HL-60 (cell line): ENCODE results near the gene CTDNEP1.

ENCODE experiments used
- DNase-seq, 2 experiments: peaks; one replicate each; pipeline ENCODE4 v3.0.0-alpha.2; 2010 to 2020; ENCODE audit warnings: low read depth in 1 of 2, low spot score in 1 of 2
- H3K27ac ChIP-seq: fragments of 250-450 bp; sonication (Bioruptor Pico); replicated peaks from 2 replicates; pipeline ENCODE4 v1.5.1; 2020; ENCODE audit warnings: mild to moderate bottlenecking, moderate library complexity
- H3K27me3 ChIP-seq: fragments of 250-450 bp; sonication (Bioruptor Pico); 2 replicates; pipeline ENCODE4 v1.5.1; 2021; ENCODE audit warnings: mild to moderate bottlenecking, moderate library complexity; ENCODE audit not compliant: insufficient read depth, poor library complexity, severe bottlenecking
- H3K4me3 ChIP-seq: replicated peaks from 2 replicates; pipeline ENCODE4 v1.5.1; 2011; ENCODE audit warnings: mild to moderate bottlenecking, control low read depth, low read length; ENCODE audit not compliant: insufficient read depth
- GABPA ChIP-seq: IDR thresholded peaks from 2 replicates; pipeline ENCODE4 v1.6.1; 2012; ENCODE audit warnings: low read depth
- POLR2AphosphoS5 ChIP-seq: IDR thresholded peaks from 2 replicates; pipeline ENCODE4 v1.6.1; 2012; ENCODE audit warnings: low read depth
- SPI1 ChIP-seq: IDR thresholded peaks from 2 replicates; pipeline ENCODE4 v1.6.1; 2012; ENCODE audit warnings: low read depth, mild to moderate bottlenecking, borderline replicate concordance
- microRNA-seq: library from miRNA; unstranded; fragments of <30 nt; microRNA quantifications from one replicate; pipeline ENCODE4, GENCODE V29; 2018
- TF ChIP-seq, protein P1 (sequence below): IDR thresholded peaks from one replicate; pipeline ENCODE4 v1.5.1; 2011; ENCODE audit warnings: low read length, control low read depth, inconsistent platforms; ENCODE audit not compliant: insufficient read depth
- TF ChIP-seq, protein P2 (sequence below): IDR thresholded peaks from 2 replicates; pipeline ENCODE4 v1.6.1; 2012; ENCODE audit warnings: low read depth; ENCODE audit not compliant: insufficient replicate concordance

The CTDNEP1 gene

DNA sequence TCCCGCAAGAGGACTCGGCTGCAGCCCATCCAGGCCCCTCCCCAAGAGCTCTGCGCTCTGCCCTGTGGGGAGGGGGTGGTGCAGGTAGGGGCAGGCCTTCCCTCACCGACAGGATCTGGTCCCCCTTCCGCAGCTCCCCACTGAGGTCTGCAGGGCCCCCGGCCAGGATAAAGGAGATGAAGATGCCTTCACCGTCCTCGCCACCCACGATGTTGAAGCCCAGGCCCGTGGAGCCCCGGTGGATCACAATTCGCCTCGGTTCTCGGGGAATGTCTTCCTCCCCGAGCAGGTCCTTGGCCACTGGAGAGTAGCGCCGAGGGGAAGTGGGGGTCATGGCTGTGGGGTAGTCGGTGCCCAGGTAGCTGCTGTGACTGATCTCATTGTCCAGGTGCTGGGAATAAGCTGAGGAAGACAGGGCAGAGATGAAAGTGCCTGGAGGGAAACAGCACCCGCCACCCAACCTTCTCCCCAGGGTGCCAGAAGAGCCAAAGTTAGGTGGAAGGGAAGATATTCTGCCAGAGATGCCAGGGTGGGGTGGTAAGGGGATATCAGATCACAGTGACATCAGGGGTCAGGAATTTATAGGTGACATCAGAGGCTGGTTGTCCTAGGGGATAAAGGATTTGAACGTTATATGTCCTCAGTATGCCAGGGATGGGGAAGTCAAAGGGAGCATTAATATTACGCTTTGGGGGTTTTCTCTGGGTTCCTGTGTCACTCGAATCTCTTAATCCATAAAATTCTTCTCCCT lies 54.7 kb downstream of the CTDNEP1 start:
- no peak overlapping the region for H3K27ac ChIP-seq
- no peaks in the 10 kb centered on the region for H3K27me3 ChIP-seq
- no peak overlapping the region for H3K4me3 ChIP-seq
- DNase-seq, result no peak
- TF ChIP-seq, protein P1, sequence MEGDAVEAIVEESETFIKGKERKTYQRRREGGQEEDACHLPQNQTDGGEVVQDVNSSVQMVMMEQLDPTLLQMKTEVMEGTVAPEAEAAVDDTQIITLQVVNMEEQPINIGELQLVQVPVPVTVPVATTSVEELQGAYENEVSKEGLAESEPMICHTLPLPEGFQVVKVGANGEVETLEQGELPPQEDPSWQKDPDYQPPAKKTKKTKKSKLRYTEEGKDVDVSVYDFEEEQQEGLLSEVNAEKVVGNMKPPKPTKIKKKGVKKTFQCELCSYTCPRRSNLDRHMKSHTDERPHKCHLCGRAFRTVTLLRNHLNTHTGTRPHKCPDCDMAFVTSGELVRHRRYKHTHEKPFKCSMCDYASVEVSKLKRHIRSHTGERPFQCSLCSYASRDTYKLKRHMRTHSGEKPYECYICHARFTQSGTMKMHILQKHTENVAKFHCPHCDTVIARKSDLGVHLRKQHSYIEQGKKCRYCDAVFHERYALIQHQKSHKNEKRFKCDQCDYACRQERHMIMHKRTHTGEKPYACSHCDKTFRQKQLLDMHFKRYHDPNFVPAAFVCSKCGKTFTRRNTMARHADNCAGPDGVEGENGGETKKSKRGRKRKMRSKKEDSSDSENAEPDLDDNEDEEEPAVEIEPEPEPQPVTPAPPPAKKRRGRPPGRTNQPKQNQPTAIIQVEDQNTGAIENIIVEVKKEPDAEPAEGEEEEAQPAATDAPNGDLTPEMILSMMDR, result no peak
- TF ChIP-seq GABPA (no peak), POLR2AphosphoS5 (no peak), SPI1 (no peak)
- TF ChIP-seq, protein P2, sequence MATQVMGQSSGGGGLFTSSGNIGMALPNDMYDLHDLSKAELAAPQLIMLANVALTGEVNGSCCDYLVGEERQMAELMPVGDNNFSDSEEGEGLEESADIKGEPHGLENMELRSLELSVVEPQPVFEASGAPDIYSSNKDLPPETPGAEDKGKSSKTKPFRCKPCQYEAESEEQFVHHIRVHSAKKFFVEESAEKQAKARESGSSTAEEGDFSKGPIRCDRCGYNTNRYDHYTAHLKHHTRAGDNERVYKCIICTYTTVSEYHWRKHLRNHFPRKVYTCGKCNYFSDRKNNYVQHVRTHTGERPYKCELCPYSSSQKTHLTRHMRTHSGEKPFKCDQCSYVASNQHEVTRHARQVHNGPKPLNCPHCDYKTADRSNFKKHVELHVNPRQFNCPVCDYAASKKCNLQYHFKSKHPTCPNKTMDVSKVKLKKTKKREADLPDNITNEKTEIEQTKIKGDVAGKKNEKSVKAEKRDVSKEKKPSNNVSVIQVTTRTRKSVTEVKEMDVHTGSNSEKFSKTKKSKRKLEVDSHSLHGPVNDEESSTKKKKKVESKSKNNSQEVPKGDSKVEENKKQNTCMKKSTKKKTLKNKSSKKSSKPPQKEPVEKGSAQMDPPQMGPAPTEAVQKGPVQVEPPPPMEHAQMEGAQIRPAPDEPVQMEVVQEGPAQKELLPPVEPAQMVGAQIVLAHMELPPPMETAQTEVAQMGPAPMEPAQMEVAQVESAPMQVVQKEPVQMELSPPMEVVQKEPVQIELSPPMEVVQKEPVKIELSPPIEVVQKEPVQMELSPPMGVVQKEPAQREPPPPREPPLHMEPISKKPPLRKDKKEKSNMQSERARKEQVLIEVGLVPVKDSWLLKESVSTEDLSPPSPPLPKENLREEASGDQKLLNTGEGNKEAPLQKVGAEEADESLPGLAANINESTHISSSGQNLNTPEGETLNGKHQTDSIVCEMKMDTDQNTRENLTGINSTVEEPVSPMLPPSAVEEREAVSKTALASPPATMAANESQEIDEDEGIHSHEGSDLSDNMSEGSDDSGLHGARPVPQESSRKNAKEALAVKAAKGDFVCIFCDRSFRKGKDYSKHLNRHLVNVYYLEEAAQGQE, result no peak

DNA sequence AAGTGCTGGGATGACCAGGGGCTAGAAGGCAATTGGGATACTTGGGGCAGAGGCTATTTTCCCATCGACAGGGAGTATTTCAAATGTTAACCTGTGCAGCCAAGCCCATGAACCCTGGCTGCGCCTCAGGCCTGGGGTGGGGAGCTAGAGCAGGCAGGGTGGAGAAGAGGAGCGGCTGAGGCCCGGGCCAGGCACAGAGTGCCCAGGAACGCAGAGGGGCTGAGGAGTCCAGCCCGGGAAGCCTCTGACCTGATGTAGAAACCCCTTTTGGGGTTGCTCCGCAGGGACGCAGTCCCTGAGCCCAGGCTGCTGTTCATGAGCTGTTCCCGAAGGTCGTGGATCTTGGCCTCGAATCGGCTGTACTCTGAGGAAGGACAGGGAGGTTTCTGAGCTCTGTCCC lies 55.6 kb downstream of the CTDNEP1 start:
- H3K4me3 ChIP-seq, result no peak overlapping the region
- TF ChIP-seq, protein P2, result no peak
- no peaks in the 10 kb centered on the region for H3K27me3 ChIP-seq
- H3K27ac ChIP-seq, result no peak overlapping the region
- DNase-seq, result no peak

Small RNAs within 50 kb of the gene (microRNA-seq; reads per million reads assigned to microRNA genes)
- gene MIR324, result 1,785 reads per million, percentile 90 among the genes with 10 or more reads in this experiment
